Naive thymus-derived CD4-positive, alpha-beta T cell (primary cell): ENCODE results near the gene RAC3. TPM values are rescaled to one million over a fixed set of nuclear protein-coding genes. Genes with fewer than 3 reads are reported as not detected.

Source experiments
- ATAC-seq: fragments of 150-1000 bp; cut with Tn5 transposase; 2 replicates; pipeline ENCODE4 v1.10.0; 2021; ENCODE audit warnings: mild to moderate bottlenecking, moderate library complexity
- CTCF ChIA-PET: fragments of 350-600 bp; sonication (Branson Sonifier 250); formaldehyde crosslinking; loops from one replicate; lab custom pipeline; 2021; ENCODE audit warnings: antibody characterized with exemption; lab: Charles Lee
- POLR2A ChIA-PET: fragments of 350-600 bp; sonication (Branson Sonifier 250); formaldehyde crosslinking; loops from one replicate; lab custom pipeline; 2021; ENCODE audit warnings: antibody characterized with exemption, inconsistent platforms; lab: Charles Lee
- DNase-seq, 9 donors: peaks; one replicate each; pipeline versions ENCODE4 v3.0.0 to v3.0.0-alpha.2; 2020 to 2022; ENCODE audit warnings: mixed read lengths in 1 of 9
- H3K27ac ChIP-seq: one replicate; pipeline ENCODE4 v1.7.0; 2013; ENCODE audit warnings: mild to moderate bottlenecking, low read depth, low read length, moderate library complexity
- H3K27me3 ChIP-seq, 2 donors: one replicate each; pipeline ENCODE4 v1.7.0; 2013; ENCODE audit warnings: low read length in 2 of 2, mild to moderate bottlenecking in 2 of 2, moderate library complexity in 2 of 2; ENCODE audit not compliant: control insufficient read depth in 2 of 2, insufficient read depth in 2 of 2
- H3K36me3 ChIP-seq, 3 experiments: 1 replicate in 2 of 3; 2 replicates in 1 of 3; pipeline ENCODE4 v1.7.0; 2013; ENCODE audit warnings: low read length in 3 of 3, mild to moderate bottlenecking in 3 of 3, moderate library complexity in 1 of 3; ENCODE audit not compliant: insufficient read depth in 3 of 3, control insufficient read depth in 2 of 3
- H3K4me1 ChIP-seq, 2 donors: one replicate each; pipeline ENCODE4 v1.7.0; 2013; ENCODE audit warnings: low read length in 2 of 2, mild to moderate bottlenecking in 2 of 2, moderate library complexity in 1 of 2; ENCODE audit not compliant: control insufficient read depth in 2 of 2, insufficient read depth in 2 of 2
- H3K4me3 ChIP-seq: 2 replicates; pipeline ENCODE4 v1.7.0; 2013; ENCODE audit warnings: mild to moderate bottlenecking, low read length
- H3K9me3 ChIP-seq, 3 experiments: 1 replicate in 2 of 3; 2 replicates in 1 of 3; pipeline ENCODE4 v1.7.0; 2013; ENCODE audit warnings: low read length in 3 of 3; ENCODE audit not compliant: control insufficient read depth in 2 of 3
- H3K27ac Mint-ChIP-seq, 9 donors: one replicate each; pipeline ENCODE4 v1.8.0; 2020 to 2022; ENCODE audit warnings: mixed read lengths in 9 of 9, mild to moderate bottlenecking in 8 of 9, moderate library complexity in 5 of 9, inconsistent platforms in 2 of 9
- H3K27me3 Mint-ChIP-seq, 5 donors: one replicate each; pipeline ENCODE4 v1.8.0; 2021 to 2022; ENCODE audit warnings: mixed read lengths in 5 of 5, mild to moderate bottlenecking in 1 of 5
- H3K36me3 Mint-ChIP-seq, 5 donors: one replicate each; pipeline ENCODE4 v1.8.0; 2020 to 2022; ENCODE audit warnings: mixed read lengths in 5 of 5, mild to moderate bottlenecking in 3 of 5, inconsistent platforms in 1 of 5
- H3K4me1 Mint-ChIP-seq, 7 donors: one replicate each; pipeline ENCODE4 v1.8.0; 2020 to 2022; ENCODE audit warnings: mixed read lengths in 7 of 7, mild to moderate bottlenecking in 3 of 7, inconsistent platforms in 1 of 7
- H3K4me3 Mint-ChIP-seq, 10 donors: one replicate each; pipeline ENCODE4 v1.8.0; 2020 to 2022; ENCODE audit warnings: mild to moderate bottlenecking in 10 of 10, mixed read lengths in 10 of 10, moderate library complexity in 6 of 10, inconsistent platforms in 2 of 10
- H3K9me3 Mint-ChIP-seq, 11 donors: one replicate each; pipeline ENCODE4 v1.8.0; 2020 to 2022; ENCODE audit warnings: mixed read lengths in 11 of 11, mild to moderate bottlenecking in 4 of 11, inconsistent platforms in 1 of 11, moderate library complexity in 1 of 11
- intact Hi-C, 2 donors: fragments of 100-400 bp; cut with micrococcal nuclease; formaldehyde crosslinking; loops; one replicate each; pipeline ENCODE4 v1.15.1; 2023
- polyA plus RNA-seq, 2 donors: library from polyadenylated mRNA; unstranded; fragments of 300-500 nt; fragmentation: Illumina TruSeq; gene quantifications; one replicate each; pipeline ENCODE4 v1.2.3, GENCODE V29; 2021
- total RNA-seq, 6 experiments: library from RNA in 5 of 6; stranded (reverse) in 5 of 6; gene quantifications; 1 replicate in 5 of 6; 2 replicates in 1 of 6; pipeline ENCODE4 v1.2.3 and lab custom pipeline; 2021 to 2026

RAC3 gene
- total and polyA plus RNA-seq, 7 experiments from 2014 or later: 1.3 to 8.5 (median 2.1) TPM; not detected in 2

DNA sequence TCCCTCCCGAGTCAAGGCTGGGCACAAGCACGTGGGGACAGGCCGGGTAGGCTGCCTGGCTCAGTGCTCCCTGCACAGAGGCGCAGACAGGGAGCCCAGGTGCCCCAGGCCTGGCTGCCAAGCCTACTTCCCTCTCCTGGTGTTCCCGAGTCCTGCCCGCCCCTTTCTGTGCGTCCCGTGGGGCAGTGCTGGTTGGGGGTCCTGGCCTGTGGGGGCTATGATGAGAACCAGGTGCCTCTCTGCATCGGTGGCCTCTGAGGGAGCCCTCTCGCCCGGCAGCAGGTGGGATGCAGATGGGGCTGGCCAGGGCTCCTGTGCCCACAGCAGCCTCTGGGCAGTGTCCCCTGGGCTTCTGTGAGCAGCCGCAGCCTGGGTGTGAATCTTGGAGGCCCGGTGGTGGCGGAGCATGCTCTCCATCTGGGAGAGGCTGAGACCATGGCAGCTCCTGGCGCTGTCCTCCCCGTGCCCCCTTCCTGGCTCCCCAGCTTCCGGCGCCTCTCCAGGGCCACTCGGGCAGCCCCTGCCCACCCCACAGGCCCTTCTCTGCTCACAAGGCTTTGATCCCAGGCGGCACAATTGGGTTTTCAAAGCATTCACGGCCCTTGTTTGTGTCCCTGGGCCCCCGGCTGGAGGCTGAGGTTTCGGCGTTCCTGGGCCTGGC lies 16.0 kb upstream of the RAC3 start:
- peaks cover 0 to 31% (median 0%) of the 10 kb centered on the region in 3 experiments for H3K36me3 ChIP-seq
- CTCF ChIA-PET: interaction anchor here (2.4 kb wide), 1 partner anchor 56 kb away, joined by 14 read pairs; no protein-coding TSS in a partner anchor
- no peaks in the 10 kb centered on the region for H3K9me3 ChIP-seq
- Mint-ChIP-seq H3K4me1 (peaks cover 0 to 7% (median 1%) of the 10 kb centered on the region in 7 donors), H3K36me3 (no peaks in the 10 kb centered on the region), H3K9me3 (no peaks in the 10 kb centered on the region), H3K27me3 (no peaks in the 10 kb centered on the region), H3K27ac (no peak overlapping the region), H3K4me3 (no peak overlapping the region)
- POLR2A ChIA-PET: interaction anchor here (1.0 kb wide), 1 partner anchor 39 kb away, joined by 3 read pairs; no protein-coding TSS in a partner anchor
- intact Hi-C loops: no loop called here
- peaks cover 0 to 5% of the 10 kb centered on the region in 2 donors for H3K4me1 ChIP-seq
- H3K4me3 ChIP-seq: no peak overlapping the region
- no peak for ATAC-seq
- no peak for DNase-seq
- no peaks in the 10 kb centered on the region for H3K27me3 ChIP-seq
- H3K27ac ChIP-seq: no peak overlapping the region

DNA sequence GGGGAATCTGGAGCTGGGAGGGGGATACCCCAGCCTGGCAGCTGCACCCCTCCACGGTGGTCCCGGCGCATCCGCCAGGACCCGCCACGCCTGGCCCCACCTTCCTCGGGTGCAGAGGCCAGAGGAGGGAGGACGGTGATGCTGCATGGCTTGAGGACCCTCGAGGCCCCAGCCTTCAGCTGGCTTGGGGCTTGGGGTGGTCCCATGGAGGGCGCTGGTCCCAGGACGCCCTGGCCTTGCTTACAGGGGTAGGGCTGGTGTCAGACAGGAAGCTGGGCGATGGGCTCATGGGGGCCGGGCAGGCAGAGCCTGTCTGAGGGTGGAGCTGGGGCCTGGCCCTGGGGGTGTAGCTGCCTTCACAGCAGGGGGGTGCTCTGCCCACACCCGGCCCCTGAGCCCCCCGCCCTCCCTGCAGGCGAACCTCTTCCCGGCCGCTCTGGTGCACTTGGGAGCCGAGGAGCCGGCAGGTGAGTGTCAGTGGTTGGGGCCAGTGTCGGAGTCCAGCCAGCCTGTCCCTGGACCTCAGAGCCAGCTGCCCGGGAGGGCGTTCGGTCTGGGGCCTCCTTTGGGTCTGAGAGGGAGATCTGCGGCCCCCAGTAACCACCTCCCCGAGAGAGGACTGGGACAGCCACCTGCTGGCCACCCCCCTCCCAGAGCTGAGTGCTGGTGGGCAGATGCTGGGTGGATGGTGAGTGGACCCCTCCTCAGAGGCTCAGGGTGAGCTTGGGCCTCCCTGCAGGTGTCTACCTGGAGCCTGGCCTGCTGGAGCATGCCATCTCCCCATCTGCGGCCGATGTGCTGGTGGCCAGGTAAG lies 15.2 kb upstream of the RAC3 start:
- Histone ChIP-seq H3K27me3 (no peaks in the 10 kb centered on the region), H3K36me3 (peaks cover 0 to 31% (median 0%) of the 10 kb centered on the region in 3 experiments), H3K4me1 (peaks cover under 1 to 13% of the 10 kb centered on the region in 2 donors), H3K27ac (no peak overlapping the region), H3K9me3 (no peaks in the 10 kb centered on the region), H3K4me3 (no peak overlapping the region)
- intact Hi-C loops: no loop called here
- ChIA-PET CTCF (interaction anchor here (2.4 kb wide), 1 partner anchor 57 kb away, joined by 14 read pairs; no protein-coding TSS in a partner anchor), POLR2A (interaction anchor here (1.0 kb wide), 1 partner anchor 39 kb away, joined by 3 read pairs; no protein-coding TSS in a partner anchor)
- peaks cover 0 to 11% (median 7%) of the 10 kb centered on the region in 7 donors for H3K4me1 Mint-ChIP-seq
- H3K36me3 Mint-ChIP-seq: no peaks in the 10 kb centered on the region
- H3K27ac Mint-ChIP-seq: no peak overlapping the region
- H3K4me3 Mint-ChIP-seq: no peak overlapping the region
- DNase-seq: no peak
- no peak for ATAC-seq
- no peaks in the 10 kb centered on the region for H3K27me3 Mint-ChIP-seq
- H3K9me3 Mint-ChIP-seq: no peaks in the 10 kb centered on the region

DNA sequence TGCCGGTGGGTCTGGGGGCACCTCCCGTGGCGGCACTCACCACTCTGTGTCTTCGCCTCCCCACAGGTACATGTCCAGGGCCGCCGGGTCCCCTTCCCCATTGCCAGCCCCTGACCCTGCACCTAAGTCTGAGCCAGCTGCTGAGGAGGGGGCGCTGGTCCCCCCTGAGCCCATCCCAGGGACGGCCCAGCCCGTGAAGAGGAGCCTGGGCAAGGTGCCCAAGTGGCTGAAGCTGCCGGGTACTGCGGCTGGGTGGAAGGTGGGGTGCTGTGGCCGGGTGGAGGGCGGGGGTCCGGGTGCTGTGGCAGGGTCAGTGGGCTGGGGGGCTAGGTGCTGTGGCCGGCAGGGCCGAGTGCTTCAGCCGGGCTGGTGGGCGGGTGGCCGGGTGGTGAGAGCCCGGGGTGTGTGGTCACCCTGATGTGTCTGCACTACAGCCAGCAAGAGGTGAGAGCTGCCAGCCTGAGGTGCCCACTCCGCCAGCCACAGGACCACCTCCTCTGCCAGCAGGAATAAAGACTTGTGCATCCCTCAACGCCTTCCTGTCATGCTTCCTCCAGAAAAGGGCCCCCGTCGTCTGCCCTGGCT lies 14.5 kb upstream of the RAC3 start:
- intact Hi-C loops: no loop called here
- Histone ChIP-seq H3K4me3 (no peak overlapping the region), H3K36me3 (peaks cover 0 to 24% (median 0%) of the 10 kb centered on the region in 3 experiments), H3K27ac (no peak overlapping the region), H3K27me3 (no peaks in the 10 kb centered on the region), H3K9me3 (no peaks in the 10 kb centered on the region), H3K4me1 (peaks cover 8 to 20% of the 10 kb centered on the region in 2 donors)
- CTCF ChIA-PET: interaction anchor here (0.9 to 2.4 kb wide), 2 partner anchors 57 to 58 kb away, joined by 3 to 14 read pairs; no protein-coding TSS in a partner anchor
- no peak for ATAC-seq
- Mint-ChIP-seq H3K36me3 (no peaks in the 10 kb centered on the region), H3K27ac (no peak overlapping the region), H3K9me3 (no peaks in the 10 kb centered on the region), H3K4me1 (peaks cover 0 to 18% (median 14%) of the 10 kb centered on the region in 7 donors), H3K27me3 (no peaks in the 10 kb centered on the region), H3K4me3 (no peak overlapping the region)
- no peak for DNase-seq
- POLR2A ChIA-PET: no interaction called here

- Mint-ChIP-seq H3K36me3 (no peaks in the 10 kb centered on the region), H3K27ac (no peak overlapping the region)
Measured at GRCh38 chr17:82017612-82018151, 13.8 kb upstream of the RAC3 start.

GRCh38 chr17:82018152-82018988 lies 13.1 kb upstream of the RAC3 start:
- Mint-ChIP-seq H3K27me3 (no peaks in the 10 kb centered on the region), H3K27ac (peak overlapping the region in 1 of 9 donors; percentile 36), H3K9me3 (no peaks in the 10 kb centered on the region), H3K4me1 (peaks cover 0 to 20% (median 15%) of the 10 kb centered on the region in 7 donors), H3K4me3 (no peak overlapping the region), H3K36me3 (no peaks in the 10 kb centered on the region)
- ATAC-seq: no peak
- peaks cover 0 to 25% (median 0%) of the 10 kb centered on the region in 3 experiments for H3K36me3 ChIP-seq
- ChIA-PET POLR2A (no interaction called here), CTCF (interaction anchor here (0.5 to 6.1 kb wide), 4 partner anchors 38 to 134 kb away, joined by 3 to 122 read pairs (median 5); partner anchors contain the start of gene NOTUM)
- intact Hi-C loops: no loop called here
- H3K27me3 ChIP-seq: no peaks in the 10 kb centered on the region
- DNase-seq: no peak
- no peak overlapping the region for H3K27ac ChIP-seq
- H3K9me3 ChIP-seq: no peaks in the 10 kb centered on the region
- H3K4me1 ChIP-seq: peaks cover 9 to 23% of the 10 kb centered on the region in 2 donors
- H3K4me3 ChIP-seq: no peak overlapping the region

More at GRCh38 chr17:82017612-82018151, 13.8 kb upstream of the RAC3 start:
- intact Hi-C loops: no loop called here
- ATAC-seq: no peak
- CTCF ChIA-PET: interaction anchor here (0.9 to 1.0 kb wide), 2 partner anchors 58 to 64 kb away, joined by 3 read pairs; no protein-coding TSS in a partner anchor
- POLR2A ChIA-PET: no interaction called here
- Histone ChIP-seq H3K9me3 (no peaks in the 10 kb centered on the region), H3K36me3 (peaks cover 0 to 25% (median 0%) of the 10 kb centered on the region in 3 experiments), H3K4me3 (no peak overlapping the region), H3K27ac (no peak overlapping the region), H3K27me3 (no peaks in the 10 kb centered on the region), H3K4me1 (peaks cover 9 to 23% of the 10 kb centered on the region in 2 donors)
- no peaks in the 10 kb centered on the region for H3K27me3 Mint-ChIP-seq
- no peak for DNase-seq
- peaks cover 0 to 20% (median 15%) of the 10 kb centered on the region in 7 donors for H3K4me1 Mint-ChIP-seq
- no peak overlapping the region for H3K4me3 Mint-ChIP-seq
- H3K9me3 Mint-ChIP-seq: no peaks in the 10 kb centered on the region
